Mucosa of stomach (tissue), 1 donor: Measurements from ENCODE around the gene FPR2.

Source experiments
- H3K27me3 ChIP-seq: one replicate; pipeline ENCODE4 v1.7.0; 2013; ENCODE audit warnings: mild to moderate bottlenecking, low read length; ENCODE audit not compliant: control insufficient read depth, insufficient read depth
- H3K36me3 ChIP-seq: one replicate; pipeline ENCODE4 v1.7.0; 2013; ENCODE audit warnings: low read length; ENCODE audit not compliant: control insufficient read depth, insufficient read depth
- H3K4me1 ChIP-seq: one replicate; pipeline ENCODE4 v1.7.0; 2013; ENCODE audit warnings: mild to moderate bottlenecking, low read length; ENCODE audit not compliant: control insufficient read depth, insufficient read depth
- H3K4me3 ChIP-seq: one replicate; pipeline ENCODE4 v1.7.0; 2013; ENCODE audit warnings: low read length
- H3K9ac ChIP-seq: one replicate; pipeline ENCODE4 v1.7.0; 2013; ENCODE audit warnings: mild to moderate bottlenecking, low read length, moderate library complexity
- H3K9me3 ChIP-seq: one replicate; pipeline ENCODE4 v1.7.0; 2013; ENCODE audit warnings: mild to moderate bottlenecking, low read length, moderate library complexity; ENCODE audit not compliant: control insufficient read depth
- donor health status: Pancreatic carcinoma.

Gene FPR2

GRCh38 chr19:51746731-51747130 is 14.2 kb upstream of the FPR2 start:
- no peak overlapping the region for H3K4me3 ChIP-seq
- H3K9me3 ChIP-seq, result no peaks in the 10 kb centered on the region
- H3K36me3 ChIP-seq, result no peaks in the 10 kb centered on the region
- no peaks in the 10 kb centered on the region for H3K27me3 ChIP-seq
- no peak overlapping the region for H3K9ac ChIP-seq
- no peaks in the 10 kb centered on the region for H3K4me1 ChIP-seq

DNA sequence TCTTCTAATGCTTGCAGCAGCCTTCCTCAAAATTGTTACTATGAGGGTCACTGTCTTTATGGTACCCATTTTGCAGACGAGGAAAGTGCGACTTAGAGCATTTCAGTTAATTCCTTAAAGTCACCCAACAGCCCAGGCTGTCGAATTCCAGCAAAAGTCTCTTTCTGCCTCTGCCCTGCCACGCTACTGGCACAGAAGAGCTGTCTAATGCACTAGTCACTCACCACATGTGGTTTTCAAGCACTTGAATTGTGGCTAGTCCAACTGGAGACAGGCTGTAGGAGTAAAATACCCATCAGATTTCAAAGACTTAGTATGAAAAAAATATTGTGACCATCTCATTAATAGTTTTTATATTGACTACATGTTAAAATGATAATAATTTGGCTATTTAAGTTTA is 11.0 kb upstream of the FPR2 start:
- Histone ChIP-seq H3K9ac (no peak overlapping the region), H3K4me3 (no peak overlapping the region), H3K27me3 (no peaks in the 10 kb centered on the region), H3K9me3 (no peaks in the 10 kb centered on the region), H3K36me3 (no peaks in the 10 kb centered on the region), H3K4me1 (no peaks in the 10 kb centered on the region)

DNA sequence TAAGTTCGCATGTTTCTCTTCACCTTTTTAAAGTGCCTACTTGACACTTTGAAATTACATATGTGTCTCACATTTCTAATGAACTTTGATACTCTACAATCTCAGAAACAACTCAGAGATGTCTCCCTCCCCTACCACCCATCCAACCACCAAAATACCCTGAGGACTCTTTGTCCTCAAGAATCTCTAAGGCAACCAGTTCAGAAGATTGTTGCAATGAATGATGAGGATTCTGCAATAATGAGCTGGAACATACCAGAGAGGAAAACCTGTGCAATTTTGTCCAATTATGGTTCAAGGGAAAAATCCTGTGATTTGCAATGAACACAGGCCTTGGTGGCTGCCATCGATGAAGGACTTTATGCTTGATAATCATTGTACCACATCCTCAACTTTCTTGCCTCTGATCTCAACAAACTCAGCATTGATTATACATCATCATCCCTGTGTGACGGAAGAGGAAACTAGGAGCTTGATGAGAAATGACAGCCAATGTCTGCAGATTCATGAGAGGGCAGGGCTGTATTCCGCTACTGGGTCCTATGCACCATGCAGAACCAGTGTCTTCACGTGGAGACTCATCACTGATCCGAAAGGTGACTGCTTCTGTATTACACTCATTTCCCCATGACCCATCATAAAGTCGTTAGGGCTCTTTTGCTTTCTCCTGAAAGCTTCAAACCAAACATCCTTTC is 10.4 kb upstream of the FPR2 start:
- H3K9me3 ChIP-seq, result no peaks in the 10 kb centered on the region
- H3K36me3 ChIP-seq, result no peaks in the 10 kb centered on the region
- no peak overlapping the region for H3K4me3 ChIP-seq
- H3K9ac ChIP-seq, result no peak overlapping the region
- no peaks in the 10 kb centered on the region for H3K27me3 ChIP-seq
- no peaks in the 10 kb centered on the region for H3K4me1 ChIP-seq

- Histone ChIP-seq H3K9me3 (no peaks in the 10 kb centered on the region), H3K9ac (no peak within 1 kb of the TSS), H3K4me3 (no peak within 1 kb of the TSS), H3K27me3 (no peaks in the 10 kb centered on the region), H3K36me3 (no peaks in the 10 kb centered on the region), H3K4me1 (no peaks in the 10 kb centered on the region)
Observed at GRCh38 chr19:51751655-51752054, 9.3 kb upstream of the FPR2 start, which contains the start of gene FPR1. TSS of gene FPR1 (minus strand) at chr19:51751878. CDS start at chr19:51746994, 4,884 bp downstream.

DNA sequence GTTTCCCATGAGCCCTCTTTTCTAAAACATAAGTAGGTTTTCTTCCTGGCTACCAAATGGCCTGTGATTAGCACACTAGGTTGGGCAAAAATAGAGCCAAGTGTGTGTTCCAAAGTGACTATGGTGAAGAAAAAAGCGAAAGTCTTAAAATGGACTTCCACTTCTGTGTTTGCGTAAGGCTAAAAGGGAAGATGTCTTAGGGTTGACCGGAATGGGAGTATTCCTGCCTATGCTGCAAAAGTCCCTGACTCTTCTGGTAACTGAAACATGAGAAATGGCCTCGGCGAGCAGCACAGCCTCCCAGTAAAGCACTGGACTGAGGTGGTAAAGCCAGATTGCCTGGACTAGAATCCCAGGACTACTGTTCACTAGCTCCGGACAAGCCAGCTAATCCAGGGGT is 6.9 kb upstream of the FPR2 start:
- Histone ChIP-seq H3K36me3 (no peaks in the 10 kb centered on the region), H3K9ac (no peak overlapping the region), H3K4me3 (no peak overlapping the region), H3K9me3 (no peaks in the 10 kb centered on the region), H3K4me1 (no peaks in the 10 kb centered on the region), H3K27me3 (no peaks in the 10 kb centered on the region)

DNA sequence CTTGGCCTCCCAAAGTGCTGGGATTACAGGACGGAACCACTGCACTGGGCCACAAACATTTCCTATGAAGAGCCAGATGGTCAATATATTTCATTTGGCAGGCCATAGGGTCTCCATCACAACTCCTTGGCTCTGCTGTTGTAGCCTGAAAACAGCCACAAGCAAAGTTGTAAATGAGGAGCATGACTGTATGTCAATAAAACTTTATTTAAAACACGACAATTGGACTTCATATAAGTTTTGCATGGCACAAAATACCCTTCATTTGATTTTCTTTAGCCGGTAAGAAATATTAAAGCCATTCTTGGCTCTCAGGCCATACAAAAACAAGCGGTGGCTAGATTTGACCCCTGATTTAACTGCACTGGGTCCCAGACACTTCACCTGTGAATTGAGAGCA is 6.2 kb upstream of the FPR2 start:
- Histone ChIP-seq H3K9me3 (no peaks in the 10 kb centered on the region), H3K4me1 (no peaks in the 10 kb centered on the region), H3K27me3 (no peaks in the 10 kb centered on the region), H3K4me3 (no peak overlapping the region), H3K9ac (no peak overlapping the region), H3K36me3 (no peaks in the 10 kb centered on the region)

DNA sequence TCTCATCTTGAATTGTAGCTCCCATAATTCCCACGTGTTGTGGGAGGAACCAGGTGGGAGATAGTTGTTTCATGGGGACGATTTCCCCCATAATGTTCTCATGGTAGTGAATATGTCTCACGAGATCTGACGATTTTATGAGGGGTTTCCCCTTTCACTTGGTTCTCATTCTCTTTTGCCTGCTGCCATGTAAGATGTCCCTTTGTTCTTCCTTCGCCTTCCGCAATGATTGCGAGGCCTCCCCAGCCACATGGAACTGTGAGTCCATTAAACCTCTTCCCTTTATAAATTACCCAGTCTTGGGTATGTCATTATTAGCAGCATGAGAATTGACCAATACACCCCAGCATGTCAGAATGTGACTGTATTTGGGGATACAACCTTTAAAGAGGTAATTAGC is 5.4 kb upstream of the FPR2 start:
- Histone ChIP-seq H3K27me3 (no peaks in the 10 kb centered on the region), H3K4me1 (no peaks in the 10 kb centered on the region), H3K36me3 (no peaks in the 10 kb centered on the region), H3K4me3 (no peak overlapping the region), H3K9ac (no peak overlapping the region), H3K9me3 (no peaks in the 10 kb centered on the region)

- Histone ChIP-seq H3K36me3 (no peaks in the 10 kb centered on the region), H3K4me1 (no peaks in the 10 kb centered on the region), H3K9ac (no peak overlapping the region), H3K4me3 (no peak overlapping the region), H3K27me3 (no peaks in the 10 kb centered on the region), H3K9me3 (no peaks in the 10 kb centered on the region)
Observed at GRCh38 chr19:51761696-51762095, 716 bp downstream of the FPR2 start.

DNA sequence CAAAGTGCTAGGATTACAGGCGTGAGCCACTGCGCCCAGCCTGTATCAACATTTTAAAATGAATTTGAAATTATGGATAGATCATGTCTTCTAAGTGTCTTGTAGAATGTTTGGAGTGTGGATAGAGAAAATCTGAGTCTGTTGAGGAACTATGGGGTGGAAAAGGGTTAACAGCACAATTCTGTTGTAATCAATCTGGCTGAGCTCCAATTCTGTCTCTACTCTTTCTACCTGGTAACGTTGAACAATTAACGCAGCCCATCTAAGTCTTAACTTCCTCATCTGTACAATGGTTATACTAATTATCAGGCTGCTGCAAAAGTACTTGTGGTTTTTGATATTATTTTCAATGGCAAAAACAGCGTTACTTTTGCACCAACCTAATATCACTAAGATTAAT is 4.1 kb downstream of the FPR2 start:
- Histone ChIP-seq H3K9me3 (no peaks in the 10 kb centered on the region), H3K4me3 (no peak overlapping the region), H3K4me1 (no peaks in the 10 kb centered on the region), H3K9ac (no peak overlapping the region), H3K36me3 (no peaks in the 10 kb centered on the region), H3K27me3 (no peaks in the 10 kb centered on the region)

GRCh38 chr19:51766461-51766860 is 5.5 kb downstream of the FPR2 start:
- H3K36me3 ChIP-seq, result no peaks in the 10 kb centered on the region
- no peak overlapping the region for H3K9ac ChIP-seq
- H3K4me1 ChIP-seq, result no peaks in the 10 kb centered on the region
- no peaks in the 10 kb centered on the region for H3K9me3 ChIP-seq
- H3K27me3 ChIP-seq, result no peaks in the 10 kb centered on the region
- no peak overlapping the region for H3K4me3 ChIP-seq

DNA sequence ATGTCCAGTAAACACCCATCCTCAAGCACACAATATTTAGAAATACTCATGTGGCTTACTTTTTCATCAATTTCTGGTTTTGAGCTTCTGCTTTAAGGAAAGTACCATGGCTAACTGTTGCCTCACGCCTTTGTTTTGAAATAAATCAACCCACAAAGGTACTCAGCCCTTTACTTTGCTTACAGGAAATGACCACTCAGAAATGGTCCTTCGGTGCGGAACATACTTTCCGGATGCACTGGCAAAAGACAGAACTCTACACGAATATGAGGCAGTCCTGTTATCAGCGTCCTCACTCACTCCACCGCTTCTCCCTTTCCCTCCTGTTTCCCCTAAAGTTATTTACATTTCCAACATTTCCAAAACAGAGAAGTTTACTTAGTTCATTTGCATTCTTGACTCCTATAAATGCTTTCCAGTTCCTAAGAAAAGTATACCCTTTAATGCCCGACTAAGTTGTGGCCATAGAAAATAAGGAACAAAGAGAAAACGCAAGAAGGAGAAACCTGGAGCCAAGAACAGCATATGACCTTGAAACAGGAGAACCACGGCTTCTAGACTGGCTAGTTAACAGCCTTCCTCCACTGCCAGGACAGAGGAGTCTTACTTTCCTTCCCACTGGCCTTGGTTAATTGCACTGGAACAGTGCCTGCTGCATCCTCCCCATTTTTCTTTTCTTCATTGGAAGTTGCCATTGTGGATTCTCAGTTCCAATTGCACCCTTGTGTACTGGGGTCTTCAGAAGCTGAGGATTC is 10.6 kb downstream of the FPR2 start:
- Histone ChIP-seq H3K4me1 (no peaks in the 10 kb centered on the region), H3K9me3 (no peaks in the 10 kb centered on the region), H3K36me3 (no peaks in the 10 kb centered on the region), H3K27me3 (no peaks in the 10 kb centered on the region), H3K9ac (no peak overlapping the region), H3K4me3 (no peak overlapping the region)

GRCh38 chr19:51772977-51773376 is 12.0 kb downstream of the FPR2 start:
- Histone ChIP-seq H3K36me3 (no peaks in the 10 kb centered on the region), H3K4me1 (peaks cover 5% of the 10 kb centered on the region), H3K9me3 (no peaks in the 10 kb centered on the region), H3K9ac (no peak overlapping the region), H3K4me3 (no peak overlapping the region), H3K27me3 (no peaks in the 10 kb centered on the region)
